OCI-LY1 (cell line): ENCODE data around the gene MZB1.

Experiments
- EZH2 ChIP-seq: fragments of 200-600 bp; sonication (generic), shearing (Covaris generic); IDR thresholded peaks from 2 replicates; pipeline ENCODE4 v1.8.0; 2017; ENCODE audit warnings: borderline replicate concordance, mixed run types, mild to moderate bottlenecking, antibody characterized with exemption, low read length, moderate library complexity, mixed read lengths
- TF ChIP-seq, protein P1 (sequence below): fragments of 200-600 bp; sonication (generic), shearing (Covaris generic); IDR thresholded peaks from 2 replicates; pipeline ENCODE4 v1.5.1; 2017; ENCODE audit warnings: mild to moderate bottlenecking, antibody characterized with exemption, low read length, moderate library complexity, mixed read lengths

DNA sequence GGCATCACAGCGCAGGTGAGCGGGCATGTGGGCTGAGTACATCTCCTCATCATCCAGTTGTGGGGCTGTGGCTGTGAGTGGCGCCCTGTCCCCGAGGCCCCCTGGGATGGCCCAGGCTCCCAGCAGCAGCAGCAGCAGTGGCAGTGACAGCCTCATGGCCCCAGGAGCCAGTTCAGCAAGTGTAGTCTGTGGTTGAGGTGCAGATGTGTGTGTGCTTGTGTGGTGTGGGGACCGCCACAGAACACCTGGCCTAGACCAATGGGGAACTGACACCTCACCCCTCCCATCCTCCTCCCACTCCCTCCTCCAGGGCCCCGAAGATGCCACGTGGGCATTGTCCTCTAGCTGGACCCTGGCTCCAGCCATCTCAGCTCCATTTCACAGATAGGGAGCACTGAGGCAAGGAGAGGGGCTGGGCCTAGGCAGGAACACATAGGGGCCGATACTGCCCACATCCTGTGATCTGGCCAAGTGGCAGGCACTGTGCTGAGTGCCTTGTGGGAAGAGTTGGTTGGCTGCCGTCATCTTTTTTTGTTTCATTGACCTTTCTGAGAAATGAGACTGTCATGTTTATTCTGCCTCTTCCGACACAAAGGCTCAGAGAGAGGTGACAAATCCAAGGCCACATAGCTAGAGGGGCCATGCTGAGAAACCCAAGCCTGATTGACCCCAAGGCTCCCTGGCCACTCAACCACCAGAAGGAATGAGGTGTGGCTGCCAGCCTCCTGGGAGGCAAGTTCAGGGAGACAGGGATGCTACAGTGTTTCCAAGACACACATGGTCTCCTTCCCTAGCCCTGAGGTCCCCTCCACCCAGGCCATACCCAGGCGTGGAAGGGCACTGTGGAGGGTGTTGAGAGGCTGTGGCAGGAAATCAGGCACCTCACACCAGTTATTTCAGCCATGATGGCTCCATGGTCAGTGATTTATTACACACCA, at the start of gene MZB1:
- TF ChIP-seq, protein P1, sequence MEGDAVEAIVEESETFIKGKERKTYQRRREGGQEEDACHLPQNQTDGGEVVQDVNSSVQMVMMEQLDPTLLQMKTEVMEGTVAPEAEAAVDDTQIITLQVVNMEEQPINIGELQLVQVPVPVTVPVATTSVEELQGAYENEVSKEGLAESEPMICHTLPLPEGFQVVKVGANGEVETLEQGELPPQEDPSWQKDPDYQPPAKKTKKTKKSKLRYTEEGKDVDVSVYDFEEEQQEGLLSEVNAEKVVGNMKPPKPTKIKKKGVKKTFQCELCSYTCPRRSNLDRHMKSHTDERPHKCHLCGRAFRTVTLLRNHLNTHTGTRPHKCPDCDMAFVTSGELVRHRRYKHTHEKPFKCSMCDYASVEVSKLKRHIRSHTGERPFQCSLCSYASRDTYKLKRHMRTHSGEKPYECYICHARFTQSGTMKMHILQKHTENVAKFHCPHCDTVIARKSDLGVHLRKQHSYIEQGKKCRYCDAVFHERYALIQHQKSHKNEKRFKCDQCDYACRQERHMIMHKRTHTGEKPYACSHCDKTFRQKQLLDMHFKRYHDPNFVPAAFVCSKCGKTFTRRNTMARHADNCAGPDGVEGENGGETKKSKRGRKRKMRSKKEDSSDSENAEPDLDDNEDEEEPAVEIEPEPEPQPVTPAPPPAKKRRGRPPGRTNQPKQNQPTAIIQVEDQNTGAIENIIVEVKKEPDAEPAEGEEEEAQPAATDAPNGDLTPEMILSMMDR, result no peak
- TF ChIP-seq EZH2, result no peak
